GM10266 (cell line): ENCODE data around the gene GRAP2.
"Not testable (repeated sequence)": the region's sequence is repeated elsewhere in the genome, so short reads cannot be mapped to it uniquely, and the experiment has no call there.

Source experiments
- DNase-seq: peaks from one replicate; pipeline ENCODE4 v3.0.0; 2012; ENCODE audit errors: extremely low spot score
- CTCF ChIP-seq: IDR thresholded peaks from 2 replicates; pipeline ENCODE4 v1.5.1; 2012; ENCODE audit warnings: mild to moderate bottlenecking, low read depth; ENCODE audit not compliant: control insufficient read depth, insufficient read depth; ENCODE audit errors: missing control alignments

Gene GRAP2

GRCh38 chr22:39871008-39871798 lies 29.7 kb upstream of the GRAP2 start:
- TF ChIP-seq CTCF = no peak
- DNase-seq = no peak

- no peak for TF ChIP-seq CTCF
- no peak for DNase-seq
Measured at GRCh38 chr22:39872548-39872947, 28.3 kb upstream of the GRAP2 start.

GRCh38 chr22:39873965-39874364 lies 26.9 kb upstream of the GRAP2 start:
- no peak for TF ChIP-seq CTCF
- no peak for DNase-seq

GRCh38 chr22:39875176-39875885 lies 25.6 kb upstream of the GRAP2 start:
- not testable (repeated sequence) for DNase-seq

GRCh38 chr22:39877079-39877845 lies 23.6 kb upstream of the GRAP2 start:
- no peak for TF ChIP-seq CTCF
- no peak for DNase-seq

- DNase-seq = no peak
- no peak for TF ChIP-seq CTCF
Measured at GRCh38 chr22:39880722-39881121, 20.2 kb upstream of the GRAP2 start.

GRCh38 chr22:39883057-39883456 lies 17.8 kb upstream of the GRAP2 start:
- no peak for DNase-seq
- no peak for TF ChIP-seq CTCF

- not testable (repeated sequence) for DNase-seq
Measured at GRCh38 chr22:39889924-39890323, 11.0 kb upstream of the GRAP2 start.
